ENCODE data around the gene CDH4. TPM values are rescaled to one million over a fixed set of nuclear protein-coding genes. Genes with fewer than 3 reads are reported as not detected.

Gene CDH4
- total RNA-seq, 1 donor from 2014 or later, result 8.3 TPM

GRCh38 chr20:61531553-61532345 lies 279.7 kb downstream of the CDH4 start:
- no peak for DNase-seq (ENCODE audit: extremely low spot score, unreplicated experiment)
- peaks cover 9% of the 10 kb centered on the region for H3K27me3 Mint-ChIP-seq
- no peak for TF ChIP-seq CTCF (conservative IDR thresholded peaks at IDR 0.05)
- H3K27ac Mint-ChIP-seq, result no peak overlapping the region
- H3K9me3 Mint-ChIP-seq, result no peaks in the 10 kb centered on the region
- H3K36me3 Mint-ChIP-seq, result no peaks in the 10 kb centered on the region
- no peaks in the 10 kb centered on the region for H3K4me1 Mint-ChIP-seq (ENCODE audit: unreplicated experiment)
- H3K4me3 Mint-ChIP-seq, result no peak overlapping the region

GRCh38 chr20:61532736-61533135 lies 280.7 kb downstream of the CDH4 start:
- no peaks in the 10 kb centered on the region for H3K4me1 Mint-ChIP-seq (ENCODE audit: unreplicated experiment)
- no peak overlapping the region for H3K4me3 Mint-ChIP-seq
- H3K27ac Mint-ChIP-seq, result no peak overlapping the region
- H3K36me3 Mint-ChIP-seq, result no peaks in the 10 kb centered on the region
- H3K9me3 Mint-ChIP-seq, result no peaks in the 10 kb centered on the region
- TF ChIP-seq CTCF (conservative IDR thresholded peaks at IDR 0.05), result no peak
- DNase-seq (ENCODE audit: extremely low spot score, unreplicated experiment), result no peak
- peaks cover 8% of the 10 kb centered on the region for H3K27me3 Mint-ChIP-seq

GRCh38 chr20:61533231-61533631 lies 281.2 kb downstream of the CDH4 start:
- no peak for TF ChIP-seq CTCF (conservative IDR thresholded peaks at IDR 0.05)
- H3K36me3 Mint-ChIP-seq, result no peaks in the 10 kb centered on the region
- no peaks in the 10 kb centered on the region for H3K9me3 Mint-ChIP-seq
- no peak for DNase-seq (ENCODE audit: extremely low spot score, unreplicated experiment)
- no peaks in the 10 kb centered on the region for H3K4me1 Mint-ChIP-seq (ENCODE audit: unreplicated experiment)
- H3K27me3 Mint-ChIP-seq, result peaks cover 8% of the 10 kb centered on the region
- no peak overlapping the region for H3K4me3 Mint-ChIP-seq
- no peak overlapping the region for H3K27ac Mint-ChIP-seq

GRCh38 chr20:61534346-61534745 lies 282.3 kb downstream of the CDH4 start:
- Mint-ChIP-seq H3K9me3 (no peaks in the 10 kb centered on the region), H3K4me3 (no peak overlapping the region), H3K36me3 (no peaks in the 10 kb centered on the region), H3K27me3 (peaks cover 6% of the 10 kb centered on the region), H3K27ac (no peak overlapping the region), H3K4me1 (ENCODE audit: unreplicated experiment) (no peaks in the 10 kb centered on the region)
- no peak for DNase-seq (ENCODE audit: extremely low spot score, unreplicated experiment)
- no peak for TF ChIP-seq CTCF (conservative IDR thresholded peaks at IDR 0.05)

GRCh38 chr20:61535091-61535490 lies 283.0 kb downstream of the CDH4 start:
- Mint-ChIP-seq H3K4me1 (ENCODE audit: unreplicated experiment) (no peaks in the 10 kb centered on the region), H3K4me3 (no peak overlapping the region), H3K9me3 (no peaks in the 10 kb centered on the region), H3K27ac (no peak overlapping the region), H3K27me3 (peaks cover 3% of the 10 kb centered on the region), H3K36me3 (no peaks in the 10 kb centered on the region)
- no peak for DNase-seq (ENCODE audit: extremely low spot score, unreplicated experiment)
- TF ChIP-seq CTCF (conservative IDR thresholded peaks at IDR 0.05), result no peak
